B cell (primary cell): ENCODE data around the gene KAZN. TPM values are rescaled to one million over a fixed set of nuclear protein-coding genes. Genes with fewer than 3 reads are reported as not detected.

Experiments
- ATAC-seq: fragments of 200-7000 bp; cut with Tn5 transposase; one replicate; pipeline ENCODE4 v1.10.0; 2021; ENCODE audit warnings: low read depth, mild to moderate bottlenecking, moderate number of reproducible peaks, moderate library complexity
- CTCF ChIA-PET: fragments of 350-600 bp; sonication (Branson Sonifier 250); formaldehyde crosslinking; loops from one replicate; lab custom pipeline; 2021; ENCODE audit warnings: antibody characterized with exemption, inconsistent platforms; lab: Charles Lee
- POLR2A ChIA-PET: fragments of 350-600 bp; sonication (Branson Sonifier 250); formaldehyde crosslinking; loops from one replicate; lab custom pipeline; 2021; ENCODE audit warnings: antibody characterized with exemption; lab: Charles Lee
- DNase-seq: peaks from one replicate; pipeline ENCODE4 v3.0.0; 2013
- H2AFZ ChIP-seq: 2 replicates; pipeline ENCODE4 v1.6.1; 2012; ENCODE audit warnings: mild to moderate bottlenecking, low read depth, low read length; ENCODE audit not compliant: insufficient read depth, poor library complexity, severe bottlenecking
- H3K27ac ChIP-seq, 2 donors: 1 replicate in 1 of 2; 2 replicates in 1 of 2; pipeline ENCODE4 v1.5.1; 2012 to 2013; ENCODE audit warnings: low read length in 2 of 2, mild to moderate bottlenecking in 2 of 2, moderate library complexity in 1 of 2
- H3K27me3 ChIP-seq, 4 experiments: fragments of 200-600 bp in 1 of 4; sonication (generic) in 1 of 4; replicated peaks in 1 of 4; 1 replicate in 2 of 4; 2 replicates in 2 of 4; pipeline versions ENCODE4 v1.6.1 to v1.7.0; 2013 to 2016; ENCODE audit warnings: low read length in 3 of 4, mild to moderate bottlenecking in 2 of 4, mixed read lengths in 1 of 4, moderate library complexity in 1 of 4; ENCODE audit not compliant: insufficient read depth in 4 of 4, control insufficient read depth in 3 of 4; ENCODE audit errors: control extremely low read depth in 1 of 4
- H3K36me3 ChIP-seq, 2 experiments: replicated peaks in 1 of 2; 1 replicate in 1 of 2; 2 replicates in 1 of 2; pipeline versions ENCODE4 v1.6.1 to v1.7.1; 2013; ENCODE audit warnings: low read length in 1 of 2; ENCODE audit not compliant: insufficient read depth in 2 of 2, control insufficient read depth in 1 of 2; ENCODE audit errors: control extremely low read depth in 1 of 2, extremely low read depth in 1 of 2
- H3K4me1 ChIP-seq, 2 donors: fragments of 200-600 bp in 1 of 2; sonication (generic) in 1 of 2; 1 replicate in 1 of 2; 2 replicates in 1 of 2; pipeline versions ENCODE4 v1.5.1 to v1.6.1; 2013 to 2017; ENCODE audit warnings: low read length in 2 of 2; ENCODE audit not compliant: control insufficient read depth in 2 of 2, insufficient read depth in 2 of 2
- H3K4me2 ChIP-seq: replicated peaks from 2 replicates; pipeline ENCODE3; 2012; ENCODE audit warnings: mild to moderate bottlenecking, low read depth, low read length; ENCODE audit not compliant: poor library complexity, severe bottlenecking
- H3K4me3 ChIP-seq, 5 experiments: fragments of 200-600 bp in 1 of 5; sonication (generic) in 1 of 5; 1 replicate in 3 of 5; 2 replicates in 2 of 5; pipeline versions ENCODE4 v1.5.1 to v1.7.0; 2011 to 2016; ENCODE audit warnings: low read length in 4 of 5, mild to moderate bottlenecking in 4 of 5, low read depth in 2 of 5, control low read depth in 1 of 5, moderate library complexity in 1 of 5; ENCODE audit not compliant: insufficient read depth in 1 of 5; ENCODE audit errors: control extremely low read depth in 1 of 5, extremely low read depth in 1 of 5
- H3K79me2 ChIP-seq: fragments of 200-600 bp; sonication (generic); one replicate; pipeline ENCODE4 v1.6.0; 2016; ENCODE audit warnings: low read length; ENCODE audit not compliant: control insufficient read depth, insufficient read depth
- H3K9ac ChIP-seq: fragments of 200-600 bp; sonication (generic); 2 replicates; pipeline ENCODE4 v1.6.1; 2017; ENCODE audit warnings: mild to moderate bottlenecking, low read length, moderate library complexity
- H3K9me3 ChIP-seq, 3 donors: one replicate each; pipeline versions ENCODE4 v1.6.1 to v1.7.1; 2013; ENCODE audit warnings: low read length in 2 of 3; ENCODE audit not compliant: control insufficient read depth in 2 of 3, insufficient read depth in 1 of 3; ENCODE audit errors: control extremely low read depth in 1 of 3
- H4K20me1 ChIP-seq: 2 replicates; pipeline ENCODE4 v1.6.0; 2012; ENCODE audit warnings: mild to moderate bottlenecking, low read length; ENCODE audit not compliant: insufficient read depth, control insufficient read depth, poor library complexity, severe bottlenecking
- H3K27ac Mint-ChIP-seq: one replicate; pipeline ENCODE4 v1.8.0; 2021; ENCODE audit warnings: mixed read lengths
- H3K27me3 Mint-ChIP-seq: one replicate; pipeline ENCODE4 v1.8.0; 2021; ENCODE audit warnings: mixed read lengths
- H3K4me1 Mint-ChIP-seq: one replicate; pipeline ENCODE4 v1.8.0; 2021; ENCODE audit warnings: mixed read lengths
- H3K4me3 Mint-ChIP-seq: one replicate; pipeline ENCODE4 v1.8.0; 2021; ENCODE audit warnings: mixed read lengths
- H3K9me3 Mint-ChIP-seq: one replicate; pipeline ENCODE4 v1.8.0; 2022; ENCODE audit warnings: mixed read lengths; ENCODE audit not compliant: insufficient read depth
- EZH2 ChIP-seq: IDR thresholded peaks from 2 replicates; pipeline ENCODE4 v1.6.1; 2012; ENCODE audit warnings: borderline replicate concordance, low read depth, mild to moderate bottlenecking, moderate library complexity, low read length; ENCODE audit not compliant: insufficient read depth, poor library complexity, severe bottlenecking
- WGBS: methylation state at CpG from one replicate; pipeline ENCODE4 v1.1.5; 2013; ENCODE audit warnings: missing lambda C conversion rate; ENCODE audit not compliant: insufficient coverage; 5-methylcytosine and 5-hydroxymethylcytosine counted together
- intact Hi-C: fragments of 100-400 bp; cut with micrococcal nuclease; formaldehyde crosslinking; loops from one replicate; pipeline ENCODE4 v1.10.0; 2022
- polyA plus RNA-seq: library from polyadenylated mRNA; depleted of rRNA; stranded (reverse); fragments of >200 nt; gene quantifications from 2 replicates; pipeline ENCODE4 v1.2.3, GENCODE V29; 2012
- total RNA-seq, 2 donors: library from RNA; stranded (reverse); fragments of 120-200 nt in 1 of 2; gene quantifications; 1 replicate in 1 of 2; 2 replicates in 1 of 2; pipeline versions ENCODE4 v1.2.3 to v1.2.4, GENCODE V29; 2013 to 2022
- TF ChIP-seq, protein P1 (sequence below): fragments of 200-600 bp; IDR thresholded peaks from one replicate; pipeline ENCODE4 v1.8.0; 2022; ENCODE audit warnings: antibody characterized with exemption, mild to moderate bottlenecking

Gene KAZN
- total and polyA plus RNA-seq, 2 donors (not counting 1 experiment from before 2014, with no cell fraction given): 0.13 to 0.39 TPM

DNA sequence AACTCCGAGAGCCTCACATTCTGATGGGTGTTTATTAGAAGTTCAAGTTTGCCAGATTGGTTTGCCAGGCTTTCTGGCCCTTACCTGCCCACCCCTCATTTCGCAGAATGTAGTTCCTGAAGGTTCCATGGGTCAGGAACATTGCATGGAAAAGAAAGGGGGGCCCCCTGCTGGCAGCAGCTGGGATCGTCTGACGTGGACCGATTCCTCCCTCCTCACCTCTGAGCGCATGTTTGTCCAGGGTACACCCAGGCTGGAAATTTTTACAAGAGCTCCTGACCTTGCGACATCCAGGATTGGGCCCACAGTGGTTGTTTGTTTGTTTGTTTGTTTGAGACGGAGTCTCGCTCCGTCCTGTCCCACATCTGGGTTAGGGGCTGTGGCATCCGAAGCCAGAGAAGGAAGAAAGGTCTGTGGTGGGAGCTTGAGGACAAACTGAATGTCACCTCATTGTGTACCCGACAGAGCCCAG, 429.1 kb downstream of the KAZN start:
- ChIA-PET POLR2A (no interaction called here), CTCF (interaction anchor here (1.4 to 2.0 kb wide), 2 partner anchors 17 to 247 kb away, joined by 3 to 7 read pairs; no protein-coding TSS in a partner anchor)
- H3K36me3 ChIP-seq: no peaks in the 10 kb centered on the region
- no peaks in the 10 kb centered on the region for H3K27me3 Mint-ChIP-seq
- intact Hi-C loops: loop anchor here (5.0 kb wide), 1 partner anchor 250 kb away; no protein-coding TSS in a partner anchor
- DNase-seq (no peak), ATAC-seq (no peak)
- WGBS: 72% methylated on average over 4 of the region's 12 CpGs
- H2AFZ ChIP-seq: no peak overlapping the region
- H3K4me1 ChIP-seq: no peaks in the 10 kb centered on the region
- no peak overlapping the region for H3K27ac ChIP-seq
- no peak overlapping the region for H3K4me3 ChIP-seq
- H3K79me2 ChIP-seq: no peaks in the 10 kb centered on the region
- H3K4me1 Mint-ChIP-seq: no peaks in the 10 kb centered on the region
- H3K9me3 ChIP-seq: no peaks in the 10 kb centered on the region
- no peaks in the 10 kb centered on the region for H3K27me3 ChIP-seq
- no peaks in the 10 kb centered on the region for H4K20me1 ChIP-seq
- H3K4me3 Mint-ChIP-seq: no peak overlapping the region
- no peak overlapping the region for H3K4me2 ChIP-seq
- H3K27ac Mint-ChIP-seq: no peak overlapping the region
- TF ChIP-seq EZH2: no peak
- TF ChIP-seq, protein P1, sequence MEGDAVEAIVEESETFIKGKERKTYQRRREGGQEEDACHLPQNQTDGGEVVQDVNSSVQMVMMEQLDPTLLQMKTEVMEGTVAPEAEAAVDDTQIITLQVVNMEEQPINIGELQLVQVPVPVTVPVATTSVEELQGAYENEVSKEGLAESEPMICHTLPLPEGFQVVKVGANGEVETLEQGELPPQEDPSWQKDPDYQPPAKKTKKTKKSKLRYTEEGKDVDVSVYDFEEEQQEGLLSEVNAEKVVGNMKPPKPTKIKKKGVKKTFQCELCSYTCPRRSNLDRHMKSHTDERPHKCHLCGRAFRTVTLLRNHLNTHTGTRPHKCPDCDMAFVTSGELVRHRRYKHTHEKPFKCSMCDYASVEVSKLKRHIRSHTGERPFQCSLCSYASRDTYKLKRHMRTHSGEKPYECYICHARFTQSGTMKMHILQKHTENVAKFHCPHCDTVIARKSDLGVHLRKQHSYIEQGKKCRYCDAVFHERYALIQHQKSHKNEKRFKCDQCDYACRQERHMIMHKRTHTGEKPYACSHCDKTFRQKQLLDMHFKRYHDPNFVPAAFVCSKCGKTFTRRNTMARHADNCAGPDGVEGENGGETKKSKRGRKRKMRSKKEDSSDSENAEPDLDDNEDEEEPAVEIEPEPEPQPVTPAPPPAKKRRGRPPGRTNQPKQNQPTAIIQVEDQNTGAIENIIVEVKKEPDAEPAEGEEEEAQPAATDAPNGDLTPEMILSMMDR: peak; percentile 52
- H3K9ac ChIP-seq: no peak overlapping the region
- H3K9me3 Mint-ChIP-seq: no peaks in the 10 kb centered on the region

DNA sequence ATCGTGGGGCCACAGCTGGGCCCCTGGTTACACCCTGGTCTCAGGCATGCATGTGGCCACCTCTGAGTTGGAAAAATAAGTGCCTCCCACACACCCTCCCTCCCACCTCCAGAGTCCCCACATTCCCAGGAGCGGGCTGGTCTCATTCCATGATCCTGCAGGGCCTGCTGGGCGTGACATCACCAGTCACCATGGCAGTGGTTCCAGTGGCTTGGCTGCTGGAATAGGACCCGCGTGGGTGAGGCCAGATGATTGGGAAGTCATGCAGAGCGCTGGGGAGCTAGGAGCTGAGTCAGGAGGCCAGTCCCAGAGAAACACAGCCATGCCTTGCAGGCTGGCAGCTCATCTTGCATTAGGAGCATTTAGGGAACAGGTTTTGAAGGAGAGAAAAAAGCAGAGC, 429.6 kb downstream of the KAZN start:
- no peaks in the 10 kb centered on the region for H3K27me3 Mint-ChIP-seq
- no peaks in the 10 kb centered on the region for H3K27me3 ChIP-seq
- H2AFZ ChIP-seq: no peak overlapping the region
- no peak overlapping the region for H3K27ac Mint-ChIP-seq
- H3K4me1 ChIP-seq: no peaks in the 10 kb centered on the region
- intact Hi-C loops: loop anchor here (5.0 kb wide), 1 partner anchor 251 kb away; no protein-coding TSS in a partner anchor
- H3K9me3 ChIP-seq: no peaks in the 10 kb centered on the region
- H3K79me2 ChIP-seq: no peaks in the 10 kb centered on the region
- POLR2A ChIA-PET: no interaction called here
- H3K9ac ChIP-seq: no peak overlapping the region
- CTCF ChIA-PET: interaction anchor here (1.4 to 2.0 kb wide), 2 partner anchors 17 to 248 kb away, joined by 3 to 7 read pairs; no protein-coding TSS in a partner anchor
- no peaks in the 10 kb centered on the region for H3K36me3 ChIP-seq
- no peak overlapping the region for H3K27ac ChIP-seq
- H3K9me3 Mint-ChIP-seq: no peaks in the 10 kb centered on the region
- ATAC-seq: no peak
- H4K20me1 ChIP-seq: no peaks in the 10 kb centered on the region
- no peaks in the 10 kb centered on the region for H3K4me1 Mint-ChIP-seq
- no peak for DNase-seq
- H3K4me3 Mint-ChIP-seq: no peak overlapping the region
- H3K4me3 ChIP-seq: no peak overlapping the region
- WGBS: 70% methylated on average over 6 of the region's 6 CpGs
- H3K4me2 ChIP-seq: no peak overlapping the region
- TF ChIP-seq, protein P1: no peak
- TF ChIP-seq EZH2: no peak
